ENCODE results near the gene FHIT.

The FHIT gene

GRCh38 chr3:59994732-59995304, 1256.4 kb downstream of the FHIT start:
- no peaks in the 10 kb centered on the region for H3K36me3 ChIP-seq (replicated peaks)
- DNase-seq = no peak
- in situ Hi-C loops (cut with HindIII; ENCODE audit: low pct_ligation_motif_present, low sequenced_read_pairs) = no loop called here
- no peak overlapping the region for H3K27ac ChIP-seq
- H3K4me3 ChIP-seq (ENCODE audit: low read depth, low read length) = no peak overlapping the region
- TF ChIP-seq CTCF (IDR thresholded peaks at IDR 0.05; ENCODE audit: low read depth, low read length, missing control alignments) = no peak
- no peaks in the 10 kb centered on the region for H3K27me3 ChIP-seq (replicated peaks)

GRCh38 chr3:59992578-59992977, 1258.7 kb downstream of the FHIT start:
- no peak for TF ChIP-seq CTCF (IDR thresholded peaks at IDR 0.05; ENCODE audit: low read depth, low read length, missing control alignments)
- no peak overlapping the region for H3K4me3 ChIP-seq (ENCODE audit: low read depth, low read length)
- H3K27ac ChIP-seq = no peak overlapping the region
- no peak for DNase-seq
- in situ Hi-C loops (cut with HindIII; ENCODE audit: low pct_ligation_motif_present, low sequenced_read_pairs) = no loop called here
- H3K36me3 ChIP-seq (replicated peaks) = no peaks in the 10 kb centered on the region
- H3K27me3 ChIP-seq (replicated peaks) = no peaks in the 10 kb centered on the region

GRCh38 chr3:59990915-59991314, 1260.3 kb downstream of the FHIT start:
- TF ChIP-seq CTCF (IDR thresholded peaks at IDR 0.05; ENCODE audit: low read depth, low read length, missing control alignments) = no peak
- in situ Hi-C loops (cut with HindIII; ENCODE audit: low pct_ligation_motif_present, low sequenced_read_pairs) = no loop called here
- Histone ChIP-seq H3K4me3 (ENCODE audit: low read depth, low read length) (no peak overlapping the region), H3K36me3 (replicated peaks) (no peaks in the 10 kb centered on the region), H3K27me3 (replicated peaks) (no peaks in the 10 kb centered on the region), H3K27ac (no peak overlapping the region)
- DNase-seq = no peak

GRCh38 chr3:59982510-59982909, 1268.7 kb downstream of the FHIT start:
- TF ChIP-seq CTCF (IDR thresholded peaks at IDR 0.05; ENCODE audit: low read depth, low read length, missing control alignments) = no peak
- H3K27ac ChIP-seq = no peak overlapping the region
- DNase-seq = no peak
- H3K36me3 ChIP-seq (replicated peaks) = no peaks in the 10 kb centered on the region
- in situ Hi-C loops (cut with HindIII; ENCODE audit: low pct_ligation_motif_present, low sequenced_read_pairs) = no loop called here
- H3K27me3 ChIP-seq (replicated peaks) = no peaks in the 10 kb centered on the region
- no peak overlapping the region for H3K4me3 ChIP-seq (ENCODE audit: low read depth, low read length)

GRCh38 chr3:59981377-59981776, 1269.9 kb downstream of the FHIT start:
- in situ Hi-C loops (cut with HindIII; ENCODE audit: low pct_ligation_motif_present, low sequenced_read_pairs) = no loop called here
- no peak overlapping the region for H3K4me3 ChIP-seq (ENCODE audit: low read depth, low read length)
- no peak for DNase-seq
- no peaks in the 10 kb centered on the region for H3K27me3 ChIP-seq (replicated peaks)
- no peaks in the 10 kb centered on the region for H3K36me3 ChIP-seq (replicated peaks)
- no peak for TF ChIP-seq CTCF (IDR thresholded peaks at IDR 0.05; ENCODE audit: low read depth, low read length, missing control alignments)
- H3K27ac ChIP-seq = no peak overlapping the region

- DNase-seq = no peak
- TF ChIP-seq CTCF (IDR thresholded peaks at IDR 0.05; ENCODE audit: low read depth, low read length, missing control alignments) = no peak
- Histone ChIP-seq H3K36me3 (replicated peaks) (no peaks in the 10 kb centered on the region), H3K4me3 (ENCODE audit: low read depth, low read length) (no peak overlapping the region), H3K27me3 (replicated peaks) (no peaks in the 10 kb centered on the region), H3K27ac (no peak overlapping the region)
- in situ Hi-C loops (cut with HindIII; ENCODE audit: low pct_ligation_motif_present, low sequenced_read_pairs) = no loop called here
Measured at GRCh38 chr3:59980576-59980975, 1270.7 kb downstream of the FHIT start.
